ENCODE data around the gene MLANA.

- TF ChIP-seq CTCF (IDR thresholded peaks at IDR 0.05) (no peak), POLR2A (IDR thresholded peaks at IDR 0.05) (no peak)
These were observed 24.7 kb downstream of the MLANA start for GRCh38 chr9:5915438-5915837.
